A549 treated with AZD2906 at 1 μM for 4 hours (cell line): ENCODE data around the gene DNAJA1. TPM values are rescaled to one million over a fixed set of nuclear protein-coding genes. Genes with fewer than 3 reads are reported as not detected.

Experiments
- total RNA-seq: library from RNA; stranded (reverse); fragments of 200-300 nt; extraction: Qiagen RNA extraction; gene quantifications from 5 replicates; pipeline ENCODE4 v1.2.3, GENCODE V29; 2022

Gene DNAJA1
- total RNA-seq, result 198 to 234 TPM (median 219 TPM) in 5 replicates

GRCh38 chr9:33024966-33025571 lies at the start of gene DNAJA1:
Gene DNAJA1, plus strand, starts transcription at chr9:33025273. Its CDS starts 1,212 bp downstream, at chr9:33026485.

GRCh38 chr9:33076046-33077004 lies 51.3 kb downstream of the DNAJA1 start, which contains the start of gene SMU1:
Gene SMU1, minus strand, starts transcription at chr9:33076674. Its CDS starts 66 bp downstream, at chr9:33076608.

Other genes with a start within 250 kb of the DNAJA1 start
- gene TMEM215, start 241.7 kb upstream of the DNAJA1 start, total RNA-seq, result 0.02 to 0.03 TPM in 2 of 5 replicates, not detected in the others
- 37.0 to 49.5 TPM (median 38.1 TPM) in 5 replicates for gene APTX, start 23.6 kb upstream of the DNAJA1 start, total RNA-seq
- gene SMU1, start 51.4 kb downstream of the DNAJA1 start, total RNA-seq, result 17.0 to 22.9 TPM (median 17.7 TPM) in 5 replicates
- 201 to 239 TPM (median 228 TPM) in 5 replicates for gene B4GALT1, start 142.1 kb downstream of the DNAJA1 start, total RNA-seq
- gene SPINK4, start 214.9 kb downstream of the DNAJA1 start, total RNA-seq, result not detected in 5 replicates
- gene BAG1, start 239.4 kb downstream of the DNAJA1 start, total RNA-seq, result 113 to 132 TPM (median 127 TPM) in 5 replicates
- gene CHMP5, start 239.8 kb downstream of the DNAJA1 start, total RNA-seq, result 66.7 to 80.8 TPM (median 71.7 TPM) in 5 replicates